ENCODE data around the gene PIP4K2C.

The PIP4K2C gene

GRCh38 chr12:57612711-57613426 is 21.9 kb downstream of the PIP4K2C start:
- TF ChIP-seq SIN3A (IDR thresholded peaks at IDR 0.05; ENCODE audit: borderline replicate concordance, insufficient read depth, low read length), result no peak
- no peak for TF ChIP-seq TAF1 (IDR thresholded peaks at IDR 0.05; ENCODE audit: borderline replicate concordance, insufficient read depth, low read length)
- no peak for TF ChIP-seq POLR2AphosphoS5 (IDR thresholded peaks at IDR 0.05; ENCODE audit: low read depth, low read length)
- TF ChIP-seq REST (IDR thresholded peaks at IDR 0.05; ENCODE audit: insufficient read depth in 1 of 2, low read depth in 2 of 2, low read length in 2 of 2), result no peak
- TF ChIP-seq FOXP2 (optimal IDR thresholded peaks at IDR 0.05; ENCODE audit: borderline replicate concordance, extremely low read depth, extremely low read length, insufficient read depth), result no peak

- TF ChIP-seq POLR2AphosphoS5 (IDR thresholded peaks at IDR 0.05; ENCODE audit: low read depth, low read length) (no peak), TAF1 (IDR thresholded peaks at IDR 0.05; ENCODE audit: borderline replicate concordance, insufficient read depth, low read length) (no peak), REST (IDR thresholded peaks at IDR 0.05; ENCODE audit: insufficient read depth in 1 of 2, low read depth in 2 of 2, low read length in 2 of 2) (no peak), FOXP2 (optimal IDR thresholded peaks at IDR 0.05; ENCODE audit: borderline replicate concordance, extremely low read depth, extremely low read length, insufficient read depth) (no peak), SIN3A (IDR thresholded peaks at IDR 0.05; ENCODE audit: borderline replicate concordance, insufficient read depth, low read length) (no peak)
Observed at GRCh38 chr12:57613427-57614109, 22.6 kb downstream of the PIP4K2C start.

- TF ChIP-seq SIN3A (IDR thresholded peaks at IDR 0.05; ENCODE audit: borderline replicate concordance, insufficient read depth, low read length) (no peak), TAF1 (IDR thresholded peaks at IDR 0.05; ENCODE audit: borderline replicate concordance, insufficient read depth, low read length) (no peak), REST (IDR thresholded peaks at IDR 0.05; ENCODE audit: insufficient read depth in 1 of 2, low read depth in 2 of 2, low read length in 2 of 2) (no peak), FOXP2 (optimal IDR thresholded peaks at IDR 0.05; ENCODE audit: borderline replicate concordance, extremely low read depth, extremely low read length, insufficient read depth) (no peak), POLR2AphosphoS5 (IDR thresholded peaks at IDR 0.05; ENCODE audit: low read depth, low read length) (no peak)
Observed at GRCh38 chr12:57614178-57614947, 23.4 kb downstream of the PIP4K2C start.

GRCh38 chr12:57614948-57615500 is 24.0 kb downstream of the PIP4K2C start:
- no peak for TF ChIP-seq POLR2AphosphoS5 (IDR thresholded peaks at IDR 0.05; ENCODE audit: low read depth, low read length)
- TF ChIP-seq FOXP2 (optimal IDR thresholded peaks at IDR 0.05; ENCODE audit: borderline replicate concordance, extremely low read depth, extremely low read length, insufficient read depth), result no peak
- TF ChIP-seq SIN3A (IDR thresholded peaks at IDR 0.05; ENCODE audit: borderline replicate concordance, insufficient read depth, low read length), result no peak
- TF ChIP-seq REST (IDR thresholded peaks at IDR 0.05; ENCODE audit: insufficient read depth in 1 of 2, low read depth in 2 of 2, low read length in 2 of 2), result no peak
- TF ChIP-seq TAF1 (IDR thresholded peaks at IDR 0.05; ENCODE audit: borderline replicate concordance, insufficient read depth, low read length), result no peak
